GM19452 (cell line): ENCODE data around the gene UGT1A8.
"Not testable (repeated sequence)": the region's sequence is repeated elsewhere in the genome, so short reads cannot be mapped to it uniquely, and the experiment has no call there.

ENCODE experiments used
- ATAC-seq: cut with Tn5 transposase; IDR thresholded peaks from one replicate; pipeline ENCODE4 v1.9.1; 2021; ENCODE audit not compliant: unreplicated experiment

Gene UGT1A8

DNA sequence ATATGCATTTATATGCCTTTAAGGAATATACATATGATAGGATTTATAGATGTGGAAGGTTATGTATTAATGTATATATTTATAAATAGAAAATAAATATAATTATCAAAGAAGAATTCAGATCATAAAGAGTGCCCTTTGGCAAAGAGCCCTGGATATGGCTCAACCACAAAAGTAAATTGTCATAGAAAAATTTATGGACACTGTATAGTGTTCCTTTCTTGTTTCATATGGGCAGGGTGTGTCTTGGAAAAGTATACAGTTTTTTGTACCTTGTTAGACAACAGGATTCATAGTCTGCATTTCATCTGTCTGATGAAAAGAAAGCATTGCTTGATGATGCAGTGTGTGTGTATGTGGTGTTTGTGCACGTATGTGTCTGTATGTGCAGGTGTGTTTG lies 67.2 kb downstream of the UGT1A8 start:
- no peak for ATAC-seq

DNA sequence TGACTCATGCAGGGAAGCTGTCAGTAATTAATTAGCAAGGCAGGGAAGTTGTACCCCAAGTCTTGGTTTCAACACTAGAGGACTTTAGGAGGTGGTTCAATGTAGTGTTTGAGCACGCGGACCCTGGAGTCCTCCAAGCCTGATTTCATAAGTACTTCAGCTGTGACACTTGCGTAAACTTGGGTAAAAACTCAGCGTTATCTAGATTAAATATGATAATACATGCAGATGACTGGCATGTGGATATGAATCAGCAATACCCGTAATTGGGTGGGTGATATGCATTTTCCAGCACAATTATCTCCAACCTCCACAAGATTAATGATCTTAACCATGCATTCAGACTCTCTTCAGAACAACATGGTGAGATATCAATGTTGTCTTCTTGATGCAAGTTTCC lies 69.5 kb downstream of the UGT1A8 start:
- no peak for ATAC-seq

DNA sequence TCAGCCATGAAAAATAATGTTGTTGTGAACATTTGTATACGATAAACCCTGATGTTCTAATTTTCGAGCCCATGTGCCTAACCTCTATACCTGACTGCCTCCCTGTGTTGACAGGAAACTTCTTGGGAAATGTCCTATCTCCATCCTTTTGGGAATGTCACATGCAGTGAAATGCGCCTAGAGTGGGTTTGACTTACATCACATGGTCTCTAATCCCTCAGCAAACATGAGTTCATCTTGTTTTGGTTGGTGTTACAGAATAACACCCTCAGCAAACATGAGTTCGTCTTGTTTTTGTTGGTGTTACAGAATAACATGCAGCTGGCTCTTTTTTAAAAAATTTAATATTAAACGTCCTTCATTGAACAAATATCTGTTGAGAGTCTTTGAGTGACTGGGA lies 70.9 kb downstream of the UGT1A8 start:
- ATAC-seq = no peak

DNA sequence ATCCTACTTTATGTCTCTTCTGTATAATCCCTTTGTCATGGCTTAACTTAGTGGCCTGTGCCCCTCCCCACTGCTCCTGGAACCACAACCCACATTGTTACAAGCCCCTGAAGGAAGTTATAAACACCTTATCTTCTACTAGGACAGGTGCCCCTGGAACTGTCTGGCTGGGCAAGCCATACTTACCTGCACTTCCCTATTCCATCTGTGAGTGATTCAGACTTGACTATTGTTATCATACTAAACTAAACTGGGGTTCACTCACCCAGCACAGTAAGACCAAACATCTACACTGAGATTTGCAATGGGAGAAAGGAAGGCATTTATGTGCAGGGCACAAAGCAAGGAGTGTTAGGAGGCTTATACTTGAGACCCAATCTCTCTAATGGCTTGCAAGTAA lies 71.6 kb downstream of the UGT1A8 start:
- no peak for ATAC-seq

DNA sequence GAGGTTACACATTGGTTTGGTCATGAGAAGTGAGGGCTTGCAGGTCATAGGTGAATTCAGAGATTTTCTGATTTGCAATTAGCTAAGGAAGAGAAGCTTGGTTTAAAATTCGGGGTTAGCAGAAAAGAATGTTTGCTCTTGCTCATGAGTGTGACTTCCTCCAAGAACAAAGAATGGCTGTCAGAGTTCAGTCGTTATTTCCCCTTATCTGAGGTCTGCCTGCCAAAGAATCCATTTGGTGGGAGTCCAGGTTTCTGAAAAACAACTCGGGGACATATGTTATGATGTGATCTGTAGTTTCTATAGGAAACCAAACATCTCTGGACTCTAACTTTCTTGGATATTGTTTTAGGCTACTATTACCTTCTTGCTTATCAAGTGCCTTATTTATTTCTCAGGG lies 72.1 kb downstream of the UGT1A8 start:
- no peak for ATAC-seq

DNA sequence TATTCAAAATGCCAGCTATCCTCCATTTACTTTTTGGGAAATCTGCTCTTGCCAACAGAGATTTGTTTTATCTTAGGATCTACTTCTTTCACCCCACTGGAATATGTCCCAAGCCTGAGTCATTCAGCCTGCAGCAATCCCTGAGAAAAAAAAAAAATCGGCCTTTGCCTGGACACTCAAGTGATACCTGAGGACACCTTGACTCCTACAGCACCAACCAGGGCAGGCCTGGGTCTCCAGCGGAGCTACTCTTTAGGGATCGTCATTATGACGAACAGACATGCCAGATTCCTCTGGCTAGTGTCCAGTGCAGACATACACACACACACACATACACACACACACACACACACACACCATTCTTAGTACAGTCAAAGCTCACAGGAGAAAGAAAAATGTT lies 73.0 kb downstream of the UGT1A8 start:
- ATAC-seq = no peak

DNA sequence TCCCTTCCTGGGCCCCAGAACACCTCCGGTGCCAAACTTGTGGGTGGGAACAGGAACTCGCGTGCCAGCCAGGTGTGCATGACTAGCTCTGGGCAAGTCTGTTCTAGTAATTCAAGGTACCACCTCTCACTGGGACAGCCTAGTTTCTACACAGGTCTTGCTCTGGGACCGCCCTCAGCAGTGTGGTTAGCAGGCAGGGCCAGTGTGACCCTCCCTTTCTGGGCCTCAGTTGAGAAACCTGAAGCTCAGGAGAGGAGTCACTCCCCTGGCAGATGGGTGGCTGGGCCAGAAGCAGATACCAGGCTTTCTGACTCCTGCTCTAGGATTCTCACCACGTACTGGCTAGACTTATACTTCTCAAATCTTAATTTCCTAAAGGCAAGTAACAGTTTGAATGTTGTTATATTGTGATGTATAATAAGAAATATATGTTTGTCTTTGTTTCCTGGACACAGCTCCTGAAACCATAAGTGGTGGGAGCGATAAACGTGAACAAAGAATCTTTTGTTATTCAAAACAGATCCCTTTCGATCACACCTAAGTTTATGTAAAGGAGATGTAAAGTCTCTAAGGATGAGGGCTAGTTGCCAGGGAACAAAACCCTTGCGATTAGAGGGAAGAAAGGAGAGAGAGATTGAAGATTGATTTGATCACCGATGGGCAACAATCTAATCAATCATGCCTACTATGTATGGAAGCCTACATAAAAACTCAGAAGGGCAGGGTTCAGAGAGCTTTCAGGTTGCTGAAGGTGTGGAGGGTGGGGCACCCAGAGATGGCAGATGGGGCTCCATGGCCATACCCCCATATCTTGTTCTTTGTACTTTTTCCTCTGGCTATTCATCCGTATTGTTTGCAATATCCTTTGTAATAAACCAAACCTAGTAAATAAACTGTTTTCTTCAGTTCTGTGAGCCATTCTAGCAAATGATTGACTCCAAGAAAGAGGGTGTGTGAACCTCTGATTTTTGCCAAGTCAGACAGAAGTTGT lies 74.3 kb downstream of the UGT1A8 start:
- no peak for ATAC-seq

DNA sequence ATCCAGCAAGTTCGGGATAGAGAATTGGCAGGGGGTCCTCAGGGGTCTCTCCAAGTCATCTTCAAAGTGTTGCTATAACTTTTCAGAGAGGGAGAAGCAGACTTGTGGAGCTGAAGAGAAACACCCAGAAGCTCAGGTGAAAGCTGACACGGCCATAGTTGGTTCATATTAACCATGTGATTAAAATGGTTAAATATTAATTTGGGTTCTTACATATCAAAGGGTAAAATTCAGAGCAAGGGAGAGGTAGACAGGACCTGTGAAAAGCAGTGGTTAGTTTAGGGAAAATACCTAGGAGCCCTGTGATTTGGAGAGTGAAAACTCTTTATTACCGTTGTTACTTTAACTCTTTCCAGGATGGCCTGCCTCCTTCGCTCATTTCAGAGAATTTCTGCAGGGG lies 75.2 kb downstream of the UGT1A8 start, which contains the start of gene UGT1A6:
Gene UGT1A6 (plus strand): TSS at position 243 of the 400 bp plus-strand sequence. CDS start 115 bp downstream, at position 358.
- no peak for ATAC-seq

DNA sequence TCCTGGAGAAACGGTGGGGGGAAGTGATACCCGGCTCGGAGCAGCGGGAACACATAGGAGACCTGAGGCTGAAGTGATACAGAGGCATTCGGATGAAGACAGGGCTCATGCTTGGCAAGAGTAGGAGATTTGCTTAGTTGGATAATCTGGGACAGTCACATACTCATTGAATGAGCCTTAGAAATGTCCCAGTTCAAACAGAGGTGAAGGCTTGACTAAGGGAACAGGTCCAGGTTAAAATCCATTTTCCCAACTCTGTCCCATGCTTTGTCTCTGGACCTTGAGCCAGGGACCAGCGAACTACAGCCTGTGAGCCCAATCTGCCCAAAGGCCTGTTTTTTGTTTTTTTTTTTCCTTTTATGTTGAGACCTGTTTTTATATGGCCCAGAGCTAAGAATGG lies 76.5 kb downstream of the UGT1A8 start:
- no peak for ATAC-seq

DNA sequence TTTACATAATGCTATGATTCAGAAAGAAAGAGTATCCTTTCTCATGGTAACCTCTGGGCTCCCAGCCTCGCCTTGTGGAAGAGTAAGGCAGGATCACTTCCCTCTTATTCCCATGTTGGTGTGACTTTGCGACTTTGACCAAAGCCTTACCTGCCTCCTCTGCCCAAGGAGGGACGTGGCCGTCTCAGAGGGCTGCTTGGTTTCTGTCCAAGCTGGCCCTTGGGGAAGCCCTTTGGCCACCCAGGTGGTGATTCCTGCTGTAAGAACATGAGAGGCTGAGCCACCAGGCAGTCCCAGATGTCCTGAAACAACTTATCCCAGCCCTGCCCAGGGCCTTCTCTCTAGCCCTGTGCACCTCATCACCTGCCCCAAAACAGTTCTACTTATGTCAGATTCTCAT lies 81.3 kb downstream of the UGT1A8 start:
- ATAC-seq = no peak

DNA sequence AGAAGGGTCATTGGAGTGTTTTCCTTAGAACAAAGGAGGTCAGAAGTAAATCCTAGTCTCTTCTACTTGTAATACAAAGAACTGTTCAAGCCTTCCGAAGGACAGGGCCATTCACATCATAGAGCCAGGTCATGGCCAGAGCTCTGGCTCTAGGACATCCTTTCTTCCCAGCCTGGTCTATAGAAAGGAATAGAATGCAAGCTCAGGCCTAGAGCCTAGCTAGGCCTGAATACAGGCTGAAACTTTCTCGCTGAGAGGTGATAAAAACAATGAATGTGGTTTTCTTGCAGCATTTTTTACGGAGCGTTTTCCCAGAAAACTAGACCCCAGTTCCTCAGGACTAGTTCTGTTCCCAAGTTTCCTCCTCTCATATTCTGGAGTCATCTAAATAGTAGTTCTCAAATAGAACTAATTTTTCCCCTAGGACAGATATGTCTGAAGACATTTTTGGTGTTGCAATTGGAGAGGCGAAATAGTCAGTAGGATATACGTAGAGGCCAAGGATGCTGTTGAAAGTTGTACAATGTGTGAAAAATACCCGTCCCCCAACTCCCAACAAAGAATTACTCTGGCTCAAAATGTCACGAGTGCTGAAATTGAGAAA lies 82.1 kb downstream of the UGT1A8 start:
- no peak for ATAC-seq

DNA sequence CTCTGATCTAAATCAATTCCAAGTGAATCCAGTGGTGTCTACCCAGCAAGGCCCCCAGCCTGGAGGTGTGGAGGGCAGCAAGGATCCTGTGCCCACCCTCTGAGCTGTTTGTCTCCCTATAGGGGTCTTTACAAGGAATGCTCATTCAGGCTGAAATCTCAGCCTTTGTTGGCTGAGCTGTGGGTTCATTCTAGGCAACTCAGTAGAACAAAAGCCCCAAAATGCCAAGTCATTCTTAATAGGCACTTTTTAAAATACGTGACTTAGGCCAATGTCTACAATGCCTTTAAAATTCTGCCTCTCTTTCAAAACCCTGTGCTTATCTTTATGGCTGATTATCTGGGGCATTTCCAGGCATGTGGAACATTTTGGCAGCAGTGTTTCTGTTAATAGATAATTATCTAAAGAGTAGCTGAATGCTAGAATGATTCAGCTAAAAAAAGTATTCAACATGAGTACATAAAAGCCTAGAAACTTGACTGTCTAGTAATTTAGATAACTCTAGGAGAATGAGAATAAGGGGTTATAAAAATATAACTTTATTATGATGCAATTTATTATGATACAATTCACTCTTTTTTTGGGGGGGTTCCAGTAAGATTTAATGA lies 82.7 kb downstream of the UGT1A8 start:
- ATAC-seq = no peak

DNA sequence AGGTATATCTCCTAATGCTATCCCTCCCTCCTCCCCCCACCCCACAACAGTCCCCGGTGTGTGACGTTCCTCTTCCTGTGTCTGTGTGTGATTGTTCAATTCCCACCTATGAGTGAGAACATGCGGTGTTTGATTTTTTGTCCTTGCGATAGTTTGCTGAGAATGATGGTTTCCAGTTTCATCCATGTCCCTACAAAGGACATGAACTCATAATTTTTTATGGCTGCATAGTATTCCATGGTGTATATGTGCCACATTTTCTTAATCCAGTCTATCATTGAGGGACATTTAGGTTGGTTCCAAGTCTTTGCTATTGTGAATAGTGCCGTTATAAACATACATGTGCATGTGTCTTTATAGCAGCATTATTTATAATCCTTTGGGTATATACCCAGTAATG lies 83.4 kb downstream of the UGT1A8 start:
- ATAC-seq = not testable (repeated sequence)

DNA sequence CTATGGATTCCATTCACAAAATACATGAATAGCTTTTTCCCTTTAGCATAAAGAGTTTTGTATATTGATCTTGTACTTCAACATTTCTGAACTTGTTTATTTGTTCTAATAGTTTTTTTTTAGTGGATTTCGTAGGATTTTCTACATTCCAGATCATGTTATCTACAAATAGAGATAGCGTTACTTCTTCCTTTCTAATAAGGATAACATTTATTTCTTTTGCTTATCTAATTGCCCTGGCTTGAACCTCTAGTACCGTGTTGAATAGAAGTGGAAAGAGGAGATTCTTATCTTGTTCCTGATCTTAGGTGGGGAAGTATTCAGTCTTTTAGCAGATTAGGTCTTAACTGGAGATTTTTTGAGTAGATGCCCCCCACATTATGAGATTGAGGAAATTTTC lies 84.8 kb downstream of the UGT1A8 start:
- no peak for ATAC-seq

DNA sequence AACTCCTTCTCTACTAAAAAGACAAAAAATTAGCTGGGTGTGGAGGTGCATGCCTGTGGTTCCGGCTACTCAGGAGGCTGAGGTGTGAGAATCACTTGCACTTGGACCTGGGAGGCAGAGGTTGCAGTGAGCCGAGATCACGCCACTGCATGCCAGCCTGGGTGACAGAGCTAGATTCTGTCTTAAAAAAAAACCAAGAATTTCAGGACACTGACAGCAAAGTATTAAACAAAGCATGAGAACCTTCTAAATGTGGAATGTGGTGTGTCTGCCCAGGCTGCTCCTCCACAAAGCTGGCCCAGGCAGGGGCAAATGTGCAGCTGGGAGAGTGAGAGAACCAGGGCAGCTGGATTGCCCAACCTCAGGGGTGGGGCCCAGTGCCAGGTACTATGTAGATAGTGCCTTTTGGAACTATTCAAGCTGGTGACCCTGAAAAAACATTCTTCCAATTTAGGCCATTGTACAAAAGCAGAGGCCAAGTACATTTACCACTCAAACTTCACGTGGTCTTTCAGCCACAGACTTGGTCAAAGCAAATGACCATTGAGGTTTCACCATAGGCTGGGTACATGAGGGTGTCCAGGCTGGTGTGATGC lies 88.6 kb downstream of the UGT1A8 start:
- ATAC-seq = no peak

DNA sequence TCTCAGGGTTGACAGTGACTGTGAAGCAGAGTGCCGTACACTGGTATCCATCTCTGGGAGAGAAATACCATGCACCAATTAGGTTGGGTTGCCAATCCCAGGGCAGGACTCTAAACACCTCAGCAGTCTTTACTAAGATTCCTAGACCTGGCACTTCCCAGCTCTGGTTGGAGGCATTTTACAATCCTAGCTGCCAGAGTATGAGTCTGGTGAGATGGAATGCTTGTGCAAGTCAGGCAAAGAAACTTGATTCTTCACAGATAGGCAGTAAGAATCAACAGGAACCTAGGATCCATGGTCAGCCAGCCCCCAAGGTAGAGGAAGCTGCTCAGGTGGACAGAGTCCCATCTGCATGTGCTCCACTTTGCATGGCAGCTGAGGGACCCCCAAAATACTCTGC lies 89.3 kb downstream of the UGT1A8 start:
- no peak for ATAC-seq

DNA sequence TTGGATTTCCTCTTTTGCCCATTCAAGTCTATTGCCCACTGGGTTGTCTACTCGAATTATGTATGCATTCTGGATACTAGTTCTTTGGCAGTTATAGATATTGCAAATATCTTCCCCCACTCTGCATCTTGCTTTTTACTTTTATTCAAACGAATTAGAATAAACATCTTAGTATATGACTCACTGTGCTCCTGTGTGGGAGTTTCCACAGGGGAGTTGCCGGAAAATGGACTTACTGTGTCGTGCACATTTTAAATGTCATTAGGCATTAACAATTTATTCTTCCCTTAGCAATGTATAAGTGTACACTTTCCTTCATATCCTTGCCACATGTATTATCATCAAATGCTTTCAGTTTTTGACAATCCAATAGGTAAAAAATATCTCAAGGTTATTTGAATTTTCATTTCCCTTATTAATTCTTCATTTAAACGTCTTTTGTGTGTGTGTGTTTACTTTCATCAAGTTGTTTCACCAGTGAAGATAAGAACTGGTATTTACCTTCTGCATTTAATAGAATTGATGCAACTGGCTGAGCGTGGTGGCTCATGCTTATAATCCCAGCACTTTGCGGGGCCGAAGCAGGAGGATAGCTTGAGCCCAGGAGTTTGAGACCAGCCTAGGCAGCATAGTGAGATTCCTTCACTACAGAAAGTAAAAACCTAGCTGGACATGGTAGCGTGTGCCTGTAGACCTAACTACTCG lies 90.7 kb downstream of the UGT1A8 start:
- no peak for ATAC-seq

DNA sequence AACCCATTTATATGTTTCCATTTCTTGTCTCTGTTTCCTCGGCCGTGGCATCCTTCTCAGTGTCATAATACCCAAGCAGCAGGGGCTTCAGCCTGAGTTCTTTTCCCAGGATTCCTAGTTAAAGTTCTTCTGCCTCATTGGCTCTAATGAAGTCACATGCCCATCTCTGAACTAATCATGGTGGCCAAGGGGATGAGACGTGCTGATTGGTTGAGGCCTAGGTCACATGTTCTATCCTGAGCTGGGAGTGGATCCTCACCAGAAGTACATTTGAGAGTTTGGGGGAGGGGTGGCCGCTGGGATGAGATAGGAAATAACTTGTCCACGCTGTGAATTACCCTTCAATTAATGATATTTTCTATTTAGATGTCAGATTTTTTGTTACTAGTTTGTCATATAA lies 91.5 kb downstream of the UGT1A8 start:
- ATAC-seq = no peak

DNA sequence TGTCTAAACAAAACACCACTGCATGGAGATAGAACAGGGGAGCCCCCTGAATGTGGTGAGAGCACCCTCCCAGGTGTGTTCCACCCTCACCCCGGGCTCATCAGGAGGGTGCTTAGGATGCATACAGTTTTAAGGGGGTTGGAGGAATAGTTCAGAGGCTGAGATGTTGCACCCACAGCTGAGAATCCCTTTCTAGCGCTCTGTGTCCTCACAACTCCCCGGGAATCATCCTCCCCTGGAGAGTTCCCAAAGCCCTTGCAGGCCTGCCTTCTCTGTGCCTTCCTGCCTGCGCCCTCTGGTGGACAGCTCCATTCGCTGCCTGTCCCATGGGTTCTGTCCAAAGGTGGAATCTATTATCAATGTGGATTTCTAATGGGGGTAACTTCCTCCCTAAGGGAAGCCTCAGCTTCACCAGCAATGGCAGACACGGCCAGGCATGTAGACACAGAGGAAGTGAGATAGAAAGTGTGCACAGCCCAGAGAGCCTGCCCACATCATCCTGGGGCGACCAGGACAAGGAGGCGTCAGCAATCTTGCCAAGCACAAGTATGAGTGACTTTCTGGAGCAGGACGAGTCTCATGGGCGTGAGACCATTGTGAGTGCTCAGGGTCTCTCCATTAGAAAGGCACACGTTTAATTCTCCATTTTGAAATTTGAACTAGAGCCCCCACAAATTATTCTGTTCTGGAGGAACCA lies 94.0 kb downstream of the UGT1A8 start:
- no peak for ATAC-seq

DNA sequence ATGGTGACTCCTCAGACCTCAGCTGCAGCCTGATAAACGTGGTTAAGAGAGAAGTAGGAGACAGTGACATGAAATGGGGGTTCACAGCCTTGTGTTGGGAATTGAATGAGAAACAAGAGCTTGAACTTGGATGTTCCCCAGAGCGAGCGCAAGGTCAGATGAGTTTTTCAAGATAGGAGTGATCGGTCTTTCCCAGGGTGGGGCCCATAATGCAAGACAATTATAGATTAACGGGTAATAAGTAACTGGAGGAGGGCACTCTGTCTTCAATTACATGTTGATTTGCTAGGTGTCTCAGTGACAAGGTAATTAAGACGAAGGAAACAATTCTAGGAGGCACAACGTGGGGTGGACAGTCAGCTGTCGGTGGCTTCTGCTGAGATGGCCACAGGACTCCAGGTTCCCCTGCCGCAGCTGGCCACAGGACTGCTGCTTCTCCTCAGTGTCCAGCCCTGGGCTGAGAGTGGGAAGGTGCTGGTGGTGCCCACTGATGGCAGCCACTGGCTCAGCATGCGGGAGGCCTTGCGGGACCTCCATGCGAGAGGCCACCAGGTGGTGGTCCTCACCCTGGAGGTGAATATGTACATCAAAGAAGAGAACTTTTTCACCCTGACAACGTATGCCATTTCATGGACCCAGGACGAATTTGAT lies 95.3 kb downstream of the UGT1A8 start, which contains the start of gene UGT1A5:
Gene UGT1A5 (plus strand): TSS at position 297 of the 651 bp plus-strand sequence. CDS start 85 bp downstream, at position 382.
- no peak for ATAC-seq
